Tibial nerve (tissue), 4 donors: Measurements from ENCODE around the gene DCLK2.

Experiments used
- CTCF ChIP-seq, 5 experiments: fragments of 200-600 bp in 3 of 5; fragments of 450-650 bp in 2 of 5; sonication (generic) in 3 of 5; IDR thresholded peaks; one replicate each; pipeline ENCODE4 v1.5.1; 2016 to 2019; ENCODE audit warnings: antibody characterized with exemption in 5 of 5, mild to moderate bottlenecking in 3 of 5, moderate library complexity in 2 of 5
- EP300 ChIP-seq, 2 donors: sonication (generic); formaldehyde crosslinking; IDR thresholded peaks; one replicate each; pipeline ENCODE4 v1.6.1; 2017; ENCODE audit warnings: antibody characterized with exemption in 2 of 2, mild to moderate bottlenecking in 1 of 2
- POLR2A ChIP-seq, 2 donors: fragments of 450-650 bp; IDR thresholded peaks; one replicate each; pipeline ENCODE4 v1.6.1; 2017; ENCODE audit warnings: antibody characterized with exemption in 2 of 2, mild to moderate bottlenecking in 2 of 2, moderate library complexity in 2 of 2

- TF ChIP-seq CTCF (IDR thresholded peaks at IDR 0.05) (no peak), POLR2A (IDR thresholded peaks at IDR 0.05) (no peak), EP300 (IDR thresholded peaks at IDR 0.05) (no peak)
Observed at GRCh38 chr4:150212485-150212884, 134.2 kb downstream of the DCLK2 start.
